Brain microvascular endothelial cell (primary cell): Measurements from ENCODE around the gene SESN3.
"Not testable (repeated sequence)": the region's sequence is repeated elsewhere in the genome, so short reads cannot be mapped to it uniquely, and the experiment has no call there.

Experiments used
- DNase-seq: peaks from one replicate; pipeline ENCODE4 v3.0.0-alpha.2; 2020
- H3K27ac ChIP-seq: fragments of 250-450 bp; sonication (Bioruptor Pico); 2 replicates; pipeline ENCODE4 v1.5.1; 2020; ENCODE audit warnings: mild to moderate bottlenecking, moderate library complexity
- H3K27me3 ChIP-seq: fragments of 250-450 bp; sonication (Bioruptor Pico); replicated peaks from 2 replicates; pipeline ENCODE4 v1.5.1; 2020; ENCODE audit warnings: mild to moderate bottlenecking
- H3K36me3 ChIP-seq: fragments of 250-450 bp; sonication (Bioruptor Pico); replicated peaks from 2 replicates; pipeline ENCODE4 v1.5.1; 2020; ENCODE audit warnings: mild to moderate bottlenecking
- H3K4me3 ChIP-seq: 2 replicates; pipeline ENCODE4 v1.5.1; 2011; ENCODE audit warnings: low read depth, mild to moderate bottlenecking, control low read depth, low read length, moderate library complexity
- in situ Hi-C: cut with HindIII; loops from 2 replicates; pipeline ENCODE4 v1.10.0; 2017; ENCODE audit warnings: low sequenced_read_pairs, low pct_ligation_motif_present
- TF ChIP-seq, protein P1 (sequence below): IDR thresholded peaks from 2 replicates; pipeline ENCODE4 v1.5.1; 2011; ENCODE audit warnings: low read depth, mild to moderate bottlenecking, moderate library complexity, low read length, control low read depth, inconsistent platforms; ENCODE audit errors: missing control alignments

SESN3 gene

DNA sequence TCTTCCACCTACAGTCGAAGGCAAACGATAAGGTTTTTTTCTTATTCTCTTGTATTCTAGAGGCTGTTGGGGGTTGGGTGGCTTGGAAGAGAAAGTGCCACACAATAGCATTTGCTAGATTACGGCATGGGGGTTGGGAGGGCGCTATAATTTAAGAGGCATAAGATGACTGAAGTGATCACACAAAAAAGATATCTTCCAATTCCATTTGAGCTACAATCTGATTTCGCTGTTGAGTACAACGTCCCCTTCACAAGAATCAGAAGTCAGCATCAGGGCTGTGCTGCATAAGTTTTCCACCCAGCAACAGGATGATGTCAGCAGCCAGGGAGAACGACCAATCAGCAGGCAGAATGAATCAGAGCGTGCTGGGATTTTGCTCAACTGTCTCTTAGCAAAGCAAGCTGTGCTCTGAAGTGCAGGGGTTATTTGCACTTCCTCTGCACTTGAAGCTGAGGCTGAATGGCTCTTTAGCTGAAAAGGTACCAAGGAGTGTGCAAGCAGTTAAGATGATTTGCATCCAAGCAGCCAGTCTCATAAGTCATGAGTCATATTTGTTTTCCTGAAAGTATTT is 23.2 kb upstream of the SESN3 start:
- no peak overlapping the region for H3K27ac ChIP-seq
- H3K36me3 ChIP-seq: no peaks in the 10 kb centered on the region
- peak; percentile 92 for DNase-seq
- in situ Hi-C loops: no loop called here
- TF ChIP-seq, protein P1, sequence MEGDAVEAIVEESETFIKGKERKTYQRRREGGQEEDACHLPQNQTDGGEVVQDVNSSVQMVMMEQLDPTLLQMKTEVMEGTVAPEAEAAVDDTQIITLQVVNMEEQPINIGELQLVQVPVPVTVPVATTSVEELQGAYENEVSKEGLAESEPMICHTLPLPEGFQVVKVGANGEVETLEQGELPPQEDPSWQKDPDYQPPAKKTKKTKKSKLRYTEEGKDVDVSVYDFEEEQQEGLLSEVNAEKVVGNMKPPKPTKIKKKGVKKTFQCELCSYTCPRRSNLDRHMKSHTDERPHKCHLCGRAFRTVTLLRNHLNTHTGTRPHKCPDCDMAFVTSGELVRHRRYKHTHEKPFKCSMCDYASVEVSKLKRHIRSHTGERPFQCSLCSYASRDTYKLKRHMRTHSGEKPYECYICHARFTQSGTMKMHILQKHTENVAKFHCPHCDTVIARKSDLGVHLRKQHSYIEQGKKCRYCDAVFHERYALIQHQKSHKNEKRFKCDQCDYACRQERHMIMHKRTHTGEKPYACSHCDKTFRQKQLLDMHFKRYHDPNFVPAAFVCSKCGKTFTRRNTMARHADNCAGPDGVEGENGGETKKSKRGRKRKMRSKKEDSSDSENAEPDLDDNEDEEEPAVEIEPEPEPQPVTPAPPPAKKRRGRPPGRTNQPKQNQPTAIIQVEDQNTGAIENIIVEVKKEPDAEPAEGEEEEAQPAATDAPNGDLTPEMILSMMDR: no peak
- peak overlapping the region; percentile 54 for H3K4me3 ChIP-seq
- no peaks in the 10 kb centered on the region for H3K27me3 ChIP-seq

- H3K27me3 ChIP-seq: no peaks in the 10 kb centered on the region
- H3K27ac ChIP-seq: no peak overlapping the region
- in situ Hi-C loops: no loop called here
- DNase-seq: no peak
- TF ChIP-seq, protein P1: no peak
- no peak overlapping the region for H3K4me3 ChIP-seq
- no peaks in the 10 kb centered on the region for H3K36me3 ChIP-seq
Measured at GRCh38 chr11:95253141-95253540, 22.1 kb upstream of the SESN3 start.

GRCh38 chr11:95252586-95252985 is 21.6 kb upstream of the SESN3 start:
- H3K36me3 ChIP-seq: no peaks in the 10 kb centered on the region
- no peaks in the 10 kb centered on the region for H3K27me3 ChIP-seq
- in situ Hi-C loops: no loop called here
- no peak overlapping the region for H3K4me3 ChIP-seq
- TF ChIP-seq, protein P1: no peak
- no peak for DNase-seq
- H3K27ac ChIP-seq: no peak overlapping the region

- H3K27ac ChIP-seq, H3K27me3 ChIP-seq, H3K4me3 ChIP-seq, in situ Hi-C loops, DNase-seq, H3K36me3 ChIP-seq: not testable (repeated sequence)
Measured at GRCh38 chr11:95251896-95252295, 20.9 kb upstream of the SESN3 start.

DNA sequence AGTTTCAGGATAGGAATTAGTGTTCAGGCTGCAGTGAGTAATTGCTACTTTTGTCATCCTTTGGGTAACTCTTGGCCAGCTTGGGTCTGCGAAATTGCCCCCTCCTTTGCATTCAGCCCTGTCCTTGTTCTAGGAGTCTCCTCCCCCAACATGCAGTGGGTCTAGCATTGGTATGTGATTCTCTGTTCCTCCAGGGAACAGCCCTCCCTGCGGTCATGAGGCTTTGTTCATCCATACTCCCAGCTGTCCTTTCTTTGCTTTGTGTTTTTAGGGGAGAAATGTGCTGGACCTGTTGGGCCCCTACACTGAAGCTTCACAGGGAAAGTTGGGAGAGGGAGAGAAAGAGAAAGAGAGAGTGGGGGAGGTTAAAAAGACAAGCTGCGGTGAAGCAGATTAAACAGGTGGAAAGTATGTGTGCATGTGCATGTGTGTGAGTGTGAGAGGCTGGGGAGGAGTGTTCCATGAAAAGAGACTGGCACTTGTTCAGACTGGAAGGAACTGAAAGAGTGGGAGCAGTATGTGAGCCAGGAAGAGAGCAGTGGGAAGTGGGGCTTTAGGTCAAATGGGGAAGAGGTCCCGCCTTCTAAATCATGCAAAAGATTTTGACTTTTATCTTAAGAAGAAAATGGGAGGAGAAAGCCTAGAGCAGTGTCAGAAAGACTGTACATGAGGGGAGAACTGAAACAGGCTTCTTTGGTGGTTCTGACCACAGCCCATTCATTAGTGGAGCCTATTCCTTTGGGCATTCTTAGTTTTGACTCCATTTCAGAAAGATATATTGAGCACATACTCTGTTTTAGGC is 17.9 kb upstream of the SESN3 start:
- no peaks in the 10 kb centered on the region for H3K27me3 ChIP-seq
- no peak for DNase-seq
- H3K27ac ChIP-seq: no peak overlapping the region
- in situ Hi-C loops: no loop called here
- no peaks in the 10 kb centered on the region for H3K36me3 ChIP-seq
- no peak overlapping the region for H3K4me3 ChIP-seq
- TF ChIP-seq, protein P1: no peak

- H3K27me3 ChIP-seq: no peaks in the 10 kb centered on the region
- H3K27ac ChIP-seq: no peak overlapping the region
- in situ Hi-C loops: no loop called here
- no peaks in the 10 kb centered on the region for H3K36me3 ChIP-seq
- DNase-seq: no peak
- H3K4me3 ChIP-seq: no peak overlapping the region
- TF ChIP-seq, protein P1: no peak
Measured at GRCh38 chr11:95247883-95248282, 16.9 kb upstream of the SESN3 start.
